H1 (cell line): ENCODE results near the gene SNX25. TPM values are rescaled to one million over a fixed set of nuclear protein-coding genes. Genes with fewer than 3 reads are reported as not detected.

Experiments used
- BACH1 ChIP-seq: IDR thresholded peaks from 2 replicates; pipeline ENCODE4 v1.6.1; 2012; ENCODE audit warnings: low read length, improper control_type of control experiment
- KDM1A ChIP-seq: fragments of 200-600, 300-600 bp; sonication (generic); IDR thresholded peaks from 2 replicates; pipeline ENCODE4 v1.7.1; 2016; ENCODE audit warnings: mild to moderate bottlenecking, low read length, borderline replicate concordance
- POU5F1 ChIP-seq: IDR thresholded peaks from 2 replicates; pipeline ENCODE4 v1.6.1; 2011; ENCODE audit warnings: low read depth, mild to moderate bottlenecking, low read length, moderate library complexity
- SP4 ChIP-seq: IDR thresholded peaks from 2 replicates; pipeline ENCODE4 v1.6.1; 2012; ENCODE audit warnings: low read length, inconsistent platforms
- polyA plus RNA-seq, 7 experiments: library from polyadenylated mRNA; depleted of rRNA in 3 of 7; stranded (reverse) in 5 of 7; unstranded in 2 of 7; fragments of >200 nt in 5 of 7; fragments of 200-250 nt in 2 of 7; gene quantifications; 1 replicate in 5 of 7; 2 replicates in 1 of 7; 4 replicates in 1 of 7; pipeline versions ENCODE4 v1.2.1 to v1.2.3, GENCODE V29; 2011 to 2013; ENCODE audit warnings: missing spikeins in 2 of 7, mixed read lengths in 2 of 7
- total RNA-seq: library from RNA; stranded (reverse); fragmentation: NEBNext Ultra II Directional; extraction: Animal tissue kit (Norgen Biotek cat#: 25700); gene quantifications from 2 replicates; pipeline ENCODE4 v1.2.1, GENCODE V29; 2021

SNX25 gene
- total and polyA plus RNA-seq, 2 of the 8 experiments (the other 6 are each of a cell fraction or from before 2014, with no cell fraction given) = 5.4 to 19.9 TPM

DNA sequence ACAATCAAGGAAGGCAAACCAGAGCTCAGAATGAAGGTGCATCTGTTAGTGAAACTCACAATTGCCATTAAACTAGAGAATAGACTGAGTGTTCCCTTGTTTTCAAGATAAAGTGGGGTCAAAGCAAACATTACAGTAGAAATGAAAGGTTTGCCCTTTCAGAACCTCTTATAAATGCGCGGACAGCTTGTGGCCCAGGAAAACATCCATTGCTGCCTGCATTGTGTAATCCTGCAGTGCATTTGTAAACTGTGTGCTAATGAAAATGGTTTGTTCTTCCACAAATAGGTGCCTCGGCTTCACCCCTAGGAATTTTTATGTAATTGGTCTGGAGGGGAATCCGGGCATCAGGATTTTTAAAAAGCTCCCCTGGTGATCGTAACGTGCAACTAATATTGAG lies 62.8 kb downstream of the SNX25 start (continued):
- no peak for TF ChIP-seq KDM1A
- TF ChIP-seq POU5F1 = no peak
- no peak for TF ChIP-seq SP4
- no peak for TF ChIP-seq BACH1
